ENCODE results near the gene TRAM2. TPM values are rescaled to one million over a fixed set of nuclear protein-coding genes. Genes with fewer than 3 reads are reported as not detected.

The TRAM2 gene
- total and polyA plus RNA-seq, 3 donors from 2014 or later: 21.1 to 34.7 (median 26.1) TPM

DNA sequence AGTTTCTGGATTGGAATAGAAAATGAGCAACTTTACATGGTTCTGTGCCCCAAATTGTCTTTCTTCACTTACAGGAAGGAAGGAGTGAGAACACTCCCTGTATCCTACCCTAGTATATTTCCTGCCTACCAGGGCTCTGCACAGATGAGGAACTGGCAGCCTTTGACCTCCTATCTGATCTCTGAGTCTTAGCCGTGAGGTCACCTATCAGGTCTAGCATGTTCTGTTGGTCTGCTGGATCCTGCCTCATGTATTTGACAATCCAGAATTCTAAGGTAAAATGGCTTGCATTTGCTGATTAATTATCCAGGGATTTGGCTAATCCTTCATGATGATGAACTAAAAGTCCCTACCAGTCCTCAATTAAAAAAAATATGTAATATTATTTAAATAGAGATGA, 35.0 kb upstream of the TRAM2 start:
- intact Hi-C loops (cut with DNase I; ENCODE audit: low total_unique reads): no loop called here
- Histone ChIP-seq H3K9me3 (no peaks in the 10 kb centered on the region), H3K4me3 (no peak overlapping the region), H3K27ac (no peak overlapping the region), H3K27me3 (no peaks in the 10 kb centered on the region), H3K36me3 (ENCODE audit: low read depth, missing control alignments) (no peaks in the 10 kb centered on the region), H3K4me1 (no peaks in the 10 kb centered on the region)
- 90 to 93% methylated on average over 1 of the region's 1 CpG for WGBS, 2 donors
- DNase-seq: no peak
- TF ChIP-seq, protein P1, sequence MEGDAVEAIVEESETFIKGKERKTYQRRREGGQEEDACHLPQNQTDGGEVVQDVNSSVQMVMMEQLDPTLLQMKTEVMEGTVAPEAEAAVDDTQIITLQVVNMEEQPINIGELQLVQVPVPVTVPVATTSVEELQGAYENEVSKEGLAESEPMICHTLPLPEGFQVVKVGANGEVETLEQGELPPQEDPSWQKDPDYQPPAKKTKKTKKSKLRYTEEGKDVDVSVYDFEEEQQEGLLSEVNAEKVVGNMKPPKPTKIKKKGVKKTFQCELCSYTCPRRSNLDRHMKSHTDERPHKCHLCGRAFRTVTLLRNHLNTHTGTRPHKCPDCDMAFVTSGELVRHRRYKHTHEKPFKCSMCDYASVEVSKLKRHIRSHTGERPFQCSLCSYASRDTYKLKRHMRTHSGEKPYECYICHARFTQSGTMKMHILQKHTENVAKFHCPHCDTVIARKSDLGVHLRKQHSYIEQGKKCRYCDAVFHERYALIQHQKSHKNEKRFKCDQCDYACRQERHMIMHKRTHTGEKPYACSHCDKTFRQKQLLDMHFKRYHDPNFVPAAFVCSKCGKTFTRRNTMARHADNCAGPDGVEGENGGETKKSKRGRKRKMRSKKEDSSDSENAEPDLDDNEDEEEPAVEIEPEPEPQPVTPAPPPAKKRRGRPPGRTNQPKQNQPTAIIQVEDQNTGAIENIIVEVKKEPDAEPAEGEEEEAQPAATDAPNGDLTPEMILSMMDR (IDR thresholded peaks at IDR 0.05): no peak
- no peak for TF ChIP-seq POLR2A (IDR thresholded peaks at IDR 0.05)

- H3K27me3 ChIP-seq: no peaks in the 10 kb centered on the region
- DNase-seq: no peak
- no peaks in the 10 kb centered on the region for H3K4me1 ChIP-seq
- intact Hi-C loops (cut with DNase I; ENCODE audit: low total_unique reads): no loop called here
- 83 to 93% methylated on average over 5 of the region's 5 CpGs for WGBS, 2 donors
- no peaks in the 10 kb centered on the region for H3K9me3 ChIP-seq
- H3K36me3 ChIP-seq (ENCODE audit: low read depth, missing control alignments): no peaks in the 10 kb centered on the region
- H3K4me3 ChIP-seq: no peak overlapping the region
- TF ChIP-seq POLR2A (IDR thresholded peaks at IDR 0.05): no peak
- TF ChIP-seq, protein P1 (IDR thresholded peaks at IDR 0.05): no peak
- H3K27ac ChIP-seq: no peak overlapping the region
Observed at GRCh38 chr6:52610745-52611355, 34.0 kb upstream of the TRAM2 start.

GRCh38 chr6:52610011-52610410, 33.2 kb upstream of the TRAM2 start:
- 70 to 78% methylated on average over 3 of the region's 3 CpGs for WGBS, 2 donors
- H3K4me3 ChIP-seq: no peak overlapping the region
- no peaks in the 10 kb centered on the region for H3K27me3 ChIP-seq
- no peak for DNase-seq
- H3K27ac ChIP-seq: no peak overlapping the region
- intact Hi-C loops (cut with DNase I; ENCODE audit: low total_unique reads): no loop called here
- H3K4me1 ChIP-seq: no peaks in the 10 kb centered on the region
- no peaks in the 10 kb centered on the region for H3K36me3 ChIP-seq (ENCODE audit: low read depth, missing control alignments)
- no peak for TF ChIP-seq POLR2A (IDR thresholded peaks at IDR 0.05)
- TF ChIP-seq, protein P1 (IDR thresholded peaks at IDR 0.05): no peak
- no peaks in the 10 kb centered on the region for H3K9me3 ChIP-seq

- 83 to 87% methylated on average over 5 of the region's 5 CpGs for WGBS, 2 donors
- no peak overlapping the region for H3K27ac ChIP-seq
- H3K4me3 ChIP-seq: no peak overlapping the region
- H3K4me1 ChIP-seq: no peaks in the 10 kb centered on the region
- no peaks in the 10 kb centered on the region for H3K36me3 ChIP-seq (ENCODE audit: low read depth, missing control alignments)
- H3K27me3 ChIP-seq: no peaks in the 10 kb centered on the region
- no peaks in the 10 kb centered on the region for H3K9me3 ChIP-seq
- TF ChIP-seq, protein P1 (IDR thresholded peaks at IDR 0.05): no peak
- no peak for TF ChIP-seq POLR2A (IDR thresholded peaks at IDR 0.05)
- no peak for DNase-seq
- intact Hi-C loops (cut with DNase I; ENCODE audit: low total_unique reads): no loop called here
Observed at GRCh38 chr6:52605610-52606185, 28.8 kb upstream of the TRAM2 start.

All from testis (tissue), 3 donors.